Breast epithelium (tissue), 3 donors: ENCODE measurements around the gene DPPA2.

Experiments used
- CTCF ChIP-seq, 3 donors: fragments of 450-650 bp; IDR thresholded peaks; one replicate each; pipeline ENCODE4 v1.5.1; 2016 to 2017; ENCODE audit warnings: antibody characterized with exemption in 3 of 3, mild to moderate bottlenecking in 3 of 3, moderate library complexity in 3 of 3
- POLR2A ChIP-seq: fragments of 450-650 bp; IDR thresholded peaks from one replicate; pipeline ENCODE4 v1.6.1; 2016; ENCODE audit warnings: antibody characterized with exemption, mild to moderate bottlenecking, moderate library complexity
- POLR2AphosphoS5 ChIP-seq, 3 donors: sonication (generic); formaldehyde crosslinking; IDR thresholded peaks; one replicate each; pipeline ENCODE4 v1.6.1; 2017; ENCODE audit warnings: antibody characterized with exemption in 3 of 3

- TF ChIP-seq CTCF (IDR thresholded peaks at IDR 0.05) (no peak), POLR2A (no peak), POLR2AphosphoS5 (IDR thresholded peaks at IDR 0.05) (no peak)
Observed at GRCh38 chr3:109337393-109337792, 21.1 kb upstream of the DPPA2 start, which contains the start of gene DPPA4.
